Pericardium fibroblast (primary cell): ENCODE measurements around the gene CCL17. TPM values are rescaled to one million over a fixed set of nuclear protein-coding genes. Genes with fewer than 3 reads are reported as not detected.

Source experiments
- total RNA-seq: library from RNA; depleted of rRNA; stranded (reverse); fragments of >200 nt; gene quantifications from 2 replicates; pipeline ENCODE4 v1.2.3, GENCODE V29; 2015

Gene CCL17
- total RNA-seq = not detected in 2 replicates

DNA sequence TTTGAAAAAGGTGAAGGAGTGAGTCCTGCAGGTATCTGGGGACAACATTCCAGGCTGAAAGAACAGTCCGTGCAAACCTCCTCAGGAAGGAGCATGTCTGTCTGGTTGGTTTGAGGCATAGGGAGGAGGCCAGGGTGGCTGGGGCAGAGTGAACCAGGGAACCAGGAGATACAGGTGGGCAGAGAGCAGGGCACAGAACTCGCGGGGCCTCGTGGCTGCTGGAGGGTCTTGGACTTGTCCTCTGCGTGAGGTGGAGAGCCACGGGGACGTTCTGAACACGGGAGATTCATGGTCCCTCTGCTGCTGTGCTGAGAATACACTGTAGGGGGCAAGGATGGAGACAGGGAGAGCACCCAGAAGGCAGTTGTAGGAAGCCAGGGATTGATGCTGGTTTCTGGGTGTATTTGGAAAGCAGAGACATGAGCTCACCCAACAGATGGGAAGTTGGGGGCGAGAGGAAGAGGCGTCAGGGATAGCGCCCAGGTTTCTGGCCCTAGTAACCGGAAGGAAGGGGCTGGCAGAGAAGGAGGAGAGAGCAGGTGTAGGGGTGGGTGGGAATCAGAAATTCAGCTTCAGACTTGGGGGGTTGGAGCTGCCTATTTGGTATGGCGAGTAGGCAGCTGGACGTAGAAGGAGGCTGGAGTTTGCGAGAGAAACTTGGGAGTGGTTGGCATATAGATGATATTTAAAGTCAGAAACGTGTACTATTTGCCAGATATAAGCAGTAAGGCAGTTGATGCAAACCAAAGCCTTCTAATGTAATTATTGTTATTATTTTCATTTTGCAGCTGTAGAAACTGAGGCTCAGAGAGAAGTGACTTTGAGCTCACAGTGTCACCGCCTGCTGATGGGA, at the start of gene CCL17:
Gene CCL17, plus strand, starts transcription at position 803 of the 853 bp plus-strand sequence. CDS start 9,166 bp downstream, outside the sequence.

DNA sequence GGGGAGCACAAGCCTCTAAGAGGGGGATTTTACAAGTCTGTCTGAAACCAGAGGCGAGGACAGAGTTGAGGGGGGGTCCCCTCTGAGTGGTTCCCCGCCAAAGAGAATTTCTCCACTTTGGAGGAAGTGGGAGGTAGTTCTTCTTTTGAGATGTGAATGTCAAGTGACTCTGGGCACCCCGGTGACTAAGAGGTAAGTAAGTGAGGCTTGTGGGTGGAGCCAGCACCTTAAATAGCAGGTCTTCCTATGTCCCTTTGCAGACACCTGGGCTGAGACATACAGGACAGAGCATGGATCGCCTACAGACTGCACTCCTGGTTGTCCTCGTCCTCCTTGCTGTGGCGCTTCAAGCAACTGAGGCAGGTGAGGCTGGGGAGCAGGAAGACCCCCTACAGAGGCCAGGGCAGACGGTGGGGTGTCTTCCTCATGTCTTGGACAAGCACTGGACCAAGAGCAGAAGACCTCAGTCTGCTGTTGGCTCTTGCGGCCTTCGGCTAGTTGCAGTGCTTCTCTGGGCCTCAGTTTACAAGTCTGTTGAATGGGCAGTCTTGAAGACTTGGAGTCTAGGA, 46.0 kb upstream of the CCL17 start, which contains the start of gene CCL22:
Gene CCL22, plus strand, starts transcription at position 257 of the 569 bp plus-strand sequence. Its CDS starts 34 bp downstream, at position 291.

DNA sequence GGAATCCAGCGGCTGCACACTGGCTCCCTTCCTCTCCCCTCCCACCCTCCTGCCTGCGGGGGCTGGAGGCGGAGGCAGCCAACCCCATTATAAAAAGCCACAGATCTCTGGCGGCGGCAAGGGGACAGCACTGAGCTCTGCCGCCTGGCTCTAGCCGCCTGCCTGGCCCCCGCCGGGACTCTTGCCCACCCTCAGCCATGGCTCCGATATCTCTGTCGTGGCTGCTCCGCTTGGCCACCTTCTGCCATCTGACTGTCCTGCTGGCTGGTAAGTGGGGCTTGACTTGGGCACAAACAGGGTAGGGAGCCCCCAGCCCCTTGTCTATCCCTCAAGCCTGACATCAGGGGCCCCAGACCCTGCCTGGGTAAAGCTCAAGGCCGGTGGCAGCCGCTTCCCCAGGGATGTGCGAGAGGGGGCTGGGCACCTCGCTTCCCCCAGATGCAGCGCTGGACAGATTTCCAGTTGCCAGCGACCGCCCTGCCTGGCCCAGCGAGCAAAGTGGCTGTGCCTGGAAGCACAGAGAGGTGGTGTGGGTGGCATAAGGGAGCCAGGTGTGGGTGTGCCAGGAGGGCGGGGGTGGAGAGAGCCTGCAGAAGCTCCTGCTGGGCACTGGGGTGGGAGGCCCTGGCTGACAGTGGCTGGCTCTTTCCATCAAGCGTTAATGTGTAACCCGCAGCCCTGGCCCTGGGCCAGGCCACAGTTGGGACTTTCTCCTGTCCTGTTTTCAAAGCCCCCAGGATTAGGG, 32.0 kb upstream of the CCL17 start, which contains the start of gene CX3CL1:
Gene CX3CL1, plus strand, starts transcription at position 119 of the 745 bp plus-strand sequence. Its CDS starts 79 bp downstream, at position 198.

DNA sequence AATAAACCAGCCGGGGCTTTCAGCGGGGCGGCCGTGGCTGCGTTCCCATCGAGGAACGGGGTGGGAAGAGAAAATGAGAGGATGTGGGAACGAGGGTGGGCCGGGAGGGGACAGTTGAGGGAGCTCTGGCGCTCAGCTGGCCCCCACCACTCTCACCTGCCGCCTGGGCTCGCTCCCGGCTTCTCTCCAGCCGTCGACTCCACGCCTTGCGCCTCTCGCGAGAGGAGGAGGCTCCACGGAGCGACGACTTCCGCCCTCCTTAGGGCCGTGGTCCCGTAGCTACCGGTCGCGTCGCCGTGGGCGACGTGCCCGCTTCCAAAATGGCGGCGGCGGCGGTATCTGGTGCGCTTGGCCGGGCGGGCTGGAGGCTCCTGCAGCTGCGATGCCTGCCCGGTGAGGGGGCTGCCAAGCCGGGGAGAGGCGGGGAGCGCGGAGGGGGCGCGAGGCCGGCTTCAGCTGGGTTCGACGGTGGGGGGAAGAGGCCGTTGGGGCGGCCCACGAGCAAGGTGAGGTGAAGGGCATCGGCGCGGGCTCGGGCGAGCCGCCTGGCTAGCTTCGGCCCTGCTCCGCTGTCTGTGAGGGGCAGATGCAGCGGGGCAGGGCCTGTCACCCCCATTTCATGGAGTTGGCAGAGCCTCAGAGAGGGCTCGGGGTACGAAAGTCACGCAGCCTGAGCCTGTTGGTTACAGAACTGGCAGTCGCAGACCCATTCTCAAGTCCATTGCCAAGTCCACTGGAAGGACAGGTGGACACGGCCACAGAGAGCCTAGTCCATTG, 42.8 kb downstream of the CCL17 start, which contains the start of the genes CIAPIN1 and COQ9:
Gene CIAPIN1, minus strand, starts transcription at position 200 of the 777 bp plus-strand sequence. CDS start 6,457 bp downstream, outside the sequence.
Gene COQ9, plus strand, starts transcription at position 294 of the 777 bp plus-strand sequence. Its CDS starts 27 bp downstream, at position 321.

DNA sequence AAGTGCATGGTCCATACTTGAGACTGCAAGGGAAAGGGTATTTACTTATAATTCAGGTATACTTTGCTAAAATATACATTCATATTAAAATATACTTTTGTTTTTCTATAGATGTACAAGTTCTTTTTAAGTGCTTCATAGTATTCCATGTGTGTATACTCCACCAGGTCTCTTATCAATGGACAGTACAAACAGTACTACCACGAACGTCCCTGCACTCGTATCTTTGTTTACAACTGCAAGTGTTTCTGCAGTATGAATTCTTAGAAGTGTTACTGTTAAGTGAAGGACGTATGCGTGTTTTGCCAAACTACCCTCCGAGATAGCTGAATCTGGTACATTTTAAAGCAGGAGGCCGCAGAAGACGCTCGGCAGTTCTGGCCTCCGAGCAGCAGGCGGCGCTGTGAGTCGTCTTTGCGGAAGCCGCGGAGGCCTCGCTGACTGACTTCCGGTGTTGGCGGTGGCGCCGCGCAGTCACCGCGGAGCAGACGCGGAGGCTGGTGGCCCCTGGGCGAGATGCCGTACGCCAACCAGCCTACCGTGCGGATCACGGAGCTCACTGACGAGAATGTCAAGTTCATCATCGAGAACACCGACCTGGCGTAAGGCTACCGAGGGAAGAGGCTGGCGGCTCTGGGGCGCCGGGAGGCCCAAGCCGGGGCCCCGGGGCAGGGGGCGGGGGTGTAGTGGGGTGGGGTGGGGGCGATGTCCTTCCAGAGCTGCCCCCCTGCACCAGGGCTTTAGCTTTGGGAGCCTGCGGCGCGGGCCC, 57.8 kb downstream of the CCL17 start, which contains the start of gene POLR2C:
Gene POLR2C, plus strand, starts transcription at position 471 of the 769 bp plus-strand sequence. Its CDS starts 46 bp downstream, at position 517.

Other genes starting within 250 kb of the CCL17 start
- gene PSME3IP1, start 218.7 kb upstream of the CCL17 start, total RNA-seq = 41.0 and 41.3 TPM in 2 replicates
- 25.2 and 32.3 TPM in 2 replicates for gene RSPRY1, start 218.4 kb upstream of the CCL17 start, total RNA-seq
- 57.0 and 84.8 TPM in 2 replicates for gene ARL2BP, start 159.5 kb upstream of the CCL17 start, total RNA-seq
- 0.17 and 2.1 TPM in 2 replicates for gene PLLP, start 120.1 kb upstream of the CCL17 start, total RNA-seq
- gene CCL22, start 46.0 kb upstream of the CCL17 start, total RNA-seq = not detected in 2 replicates
- gene CX3CL1, start 32.3 kb upstream of the CCL17 start, total RNA-seq = 0.09 and 0.12 TPM in 2 replicates
- 27.2 and 30.0 TPM in 2 replicates for gene CIAPIN1, start 42.6 kb downstream of the CCL17 start, total RNA-seq
- 24.5 and 27.1 TPM in 2 replicates for gene COQ9, start 42.7 kb downstream of the CCL17 start, total RNA-seq
- gene POLR2C, start 57.9 kb downstream of the CCL17 start, total RNA-seq = 77.9 and 87.5 TPM in 2 replicates
- 32.8 and 62.4 TPM in 2 replicates for gene DOK4, start 81.7 kb downstream of the CCL17 start, total RNA-seq
- 31.6 and 39.9 TPM in 2 replicates for gene CCDC102A, start 131.8 kb downstream of the CCL17 start, total RNA-seq
- not detected in 2 replicates for gene ADGRG5, start 137.9 kb downstream of the CCL17 start, total RNA-seq
- 0.68 and 2.3 TPM in 2 replicates for gene ADGRG1, start 223.9 kb downstream of the CCL17 start, total RNA-seq